ENCODE results near the gene HOXA13. TPM values are rescaled to one million over a fixed set of nuclear protein-coding genes. Genes with fewer than 3 reads are reported as not detected.
A peak's percentile ranks its signal among the peaks of the same experiment; 100 is the strongest.

HOXA13 gene
- total RNA-seq, 4 donors from 2014 or later, result not detected

DNA sequence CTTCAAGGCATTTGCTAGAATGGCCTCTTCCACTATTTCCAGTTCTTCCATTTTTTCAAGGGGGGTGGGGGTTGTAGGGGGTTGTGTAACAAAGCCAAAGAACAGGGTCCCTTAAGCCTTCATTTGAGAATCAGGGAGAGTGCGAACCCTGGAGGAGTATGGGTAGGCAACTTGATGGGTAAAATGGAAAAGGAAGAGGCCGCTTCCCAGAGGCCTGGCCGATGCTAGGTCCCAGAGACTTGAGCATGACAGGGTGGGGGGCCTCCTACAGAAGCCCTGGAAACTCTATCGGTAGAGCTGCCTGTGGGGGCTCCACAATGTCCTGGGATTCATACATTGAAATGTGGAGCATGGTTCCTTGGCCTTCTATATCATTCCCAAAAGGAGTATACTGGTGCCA is 9.1 kb upstream of the HOXA13 start:
- no peak overlapping the region for H3K27ac ChIP-seq (replicated peaks in 1 of 4)
- intact Hi-C loops (cut with DNase I), result loop anchor here (10.0 kb wide), 1 partner anchor 576 kb away; no protein-coding TSS in a partner anchor
- H3K4me3 ChIP-seq, result no peak overlapping the region
- WGBS, result 87% methylated on average over 4 of the region's 4 CpGs
- H3K4me1 ChIP-seq, result peaks cover 25 to 47% (median 33%) of the 10 kb centered on the region in 4 donors
- H3K9me3 ChIP-seq, result no peaks in the 10 kb centered on the region
- H3K36me3 ChIP-seq, result no peaks in the 10 kb centered on the region
- TF ChIP-seq, protein P1, sequence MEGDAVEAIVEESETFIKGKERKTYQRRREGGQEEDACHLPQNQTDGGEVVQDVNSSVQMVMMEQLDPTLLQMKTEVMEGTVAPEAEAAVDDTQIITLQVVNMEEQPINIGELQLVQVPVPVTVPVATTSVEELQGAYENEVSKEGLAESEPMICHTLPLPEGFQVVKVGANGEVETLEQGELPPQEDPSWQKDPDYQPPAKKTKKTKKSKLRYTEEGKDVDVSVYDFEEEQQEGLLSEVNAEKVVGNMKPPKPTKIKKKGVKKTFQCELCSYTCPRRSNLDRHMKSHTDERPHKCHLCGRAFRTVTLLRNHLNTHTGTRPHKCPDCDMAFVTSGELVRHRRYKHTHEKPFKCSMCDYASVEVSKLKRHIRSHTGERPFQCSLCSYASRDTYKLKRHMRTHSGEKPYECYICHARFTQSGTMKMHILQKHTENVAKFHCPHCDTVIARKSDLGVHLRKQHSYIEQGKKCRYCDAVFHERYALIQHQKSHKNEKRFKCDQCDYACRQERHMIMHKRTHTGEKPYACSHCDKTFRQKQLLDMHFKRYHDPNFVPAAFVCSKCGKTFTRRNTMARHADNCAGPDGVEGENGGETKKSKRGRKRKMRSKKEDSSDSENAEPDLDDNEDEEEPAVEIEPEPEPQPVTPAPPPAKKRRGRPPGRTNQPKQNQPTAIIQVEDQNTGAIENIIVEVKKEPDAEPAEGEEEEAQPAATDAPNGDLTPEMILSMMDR (IDR thresholded peaks at IDR 0.05), result no peak
- TF ChIP-seq POLR2AphosphoS5 (IDR thresholded peaks at IDR 0.05) (no peak), POLR2A (IDR thresholded peaks at IDR 0.05; ENCODE audit: low read depth) (no peak), EP300 (IDR thresholded peaks at IDR 0.05) (no peak)
- peaks cover 6 to 100% (median 66%) of the 10 kb centered on the region in 4 donors for H3K27me3 ChIP-seq
- DNase-seq (ENCODE audit: extremely low spot score), result no peak

DNA sequence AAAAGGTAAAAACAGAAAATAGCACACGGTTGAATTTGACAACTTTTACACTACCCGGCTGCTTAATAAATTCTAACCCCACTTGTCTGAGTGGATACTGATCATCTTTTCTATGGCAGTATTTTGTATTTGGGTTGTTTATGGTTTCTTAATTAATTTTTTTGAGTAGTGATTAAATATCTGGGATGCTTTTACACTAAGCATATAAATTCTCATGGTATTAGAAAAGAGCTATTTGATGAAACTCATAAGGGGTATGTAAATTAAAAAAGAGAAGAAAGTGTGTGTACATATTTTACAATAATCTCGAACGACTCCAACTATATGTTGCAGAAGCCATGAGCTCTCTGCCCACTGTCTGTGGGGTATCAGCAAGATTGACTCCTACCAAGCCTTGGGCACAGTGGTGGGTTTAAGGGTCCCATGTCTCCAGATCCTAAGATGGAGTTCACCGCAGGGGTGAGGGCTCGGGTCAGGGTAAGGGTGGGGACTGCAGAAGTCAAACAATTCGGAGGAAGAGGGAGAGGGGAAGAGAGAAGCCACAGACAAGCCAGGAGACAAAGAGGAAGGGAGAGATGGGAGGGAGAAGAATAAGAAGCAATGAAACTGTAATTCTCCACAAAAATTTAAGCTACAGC is 7.6 kb upstream of the HOXA13 start:
- H3K4me1 ChIP-seq, result peaks cover 15 to 32% (median 19%) of the 10 kb centered on the region in 4 donors
- H3K9me3 ChIP-seq, result no peaks in the 10 kb centered on the region
- intact Hi-C loops (cut with DNase I), result loop anchor here (10.0 kb wide), 1 partner anchor 577 kb away; no protein-coding TSS in a partner anchor
- no peak for DNase-seq (ENCODE audit: extremely low spot score)
- WGBS, result 61% methylated on average over 7 of the region's 7 CpGs
- no peak overlapping the region for H3K4me3 ChIP-seq
- no peaks in the 10 kb centered on the region for H3K36me3 ChIP-seq
- H3K27ac ChIP-seq (replicated peaks in 1 of 4), result no peak overlapping the region
- peaks cover 10 to 100% (median 64%) of the 10 kb centered on the region in 4 donors for H3K27me3 ChIP-seq
- TF ChIP-seq POLR2A (IDR thresholded peaks at IDR 0.05; ENCODE audit: low read depth), result no peak

DNA sequence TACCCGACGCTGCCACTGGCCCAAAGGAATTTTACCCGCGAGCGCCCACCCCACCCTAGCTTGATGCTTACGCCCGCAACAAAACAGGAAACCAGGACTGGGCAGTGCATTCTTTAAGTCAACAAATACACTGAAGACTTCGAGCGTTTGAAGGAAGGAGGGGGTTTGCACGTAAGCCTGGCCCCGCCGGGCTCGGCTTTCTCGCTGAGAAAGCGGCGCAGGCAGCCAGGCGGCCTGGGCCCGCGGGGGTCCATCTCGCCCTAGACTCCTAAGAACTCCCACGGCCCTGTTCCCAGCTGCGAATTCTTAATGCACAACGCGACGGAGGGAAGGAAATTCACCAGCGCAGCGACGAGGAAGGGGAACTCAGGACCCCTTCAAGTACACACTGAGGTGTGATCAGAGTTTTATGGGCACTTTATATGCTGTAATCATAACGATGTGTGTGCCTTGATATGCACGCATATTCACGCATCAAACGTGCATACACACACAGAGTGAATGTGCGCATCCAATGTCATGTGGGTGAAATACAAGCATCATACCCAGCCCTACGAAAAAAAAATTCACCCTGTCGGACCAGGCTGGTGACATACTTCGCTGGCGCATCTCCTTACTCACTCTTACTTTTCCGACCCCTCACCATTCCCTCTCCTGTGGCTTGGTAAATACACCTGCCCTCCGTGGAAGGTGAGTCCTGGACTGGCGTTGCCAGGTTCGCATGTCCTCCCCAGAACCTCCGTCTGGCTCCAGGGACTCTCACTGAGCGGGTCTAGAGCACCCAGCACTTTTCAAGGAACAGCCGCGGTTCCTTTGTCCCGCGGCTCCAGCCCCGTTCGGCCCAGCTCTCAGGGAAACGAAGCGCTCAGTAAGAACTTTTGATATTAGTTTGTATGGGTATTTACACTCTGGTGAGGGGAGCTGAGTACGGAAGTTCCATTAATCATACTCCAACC is 5.7 kb upstream of the HOXA13 start:
- no peaks in the 10 kb centered on the region for H3K36me3 ChIP-seq
- WGBS, result 8% methylated on average over 52 of the region's 52 CpGs
- no peak for DNase-seq (ENCODE audit: extremely low spot score)
- peaks cover 14 to 44% (median 34%) of the 10 kb centered on the region in 4 donors for H3K4me1 ChIP-seq
- peaks cover 10 to 100% (median 66%) of the 10 kb centered on the region in 4 donors for H3K27me3 ChIP-seq
- peak overlapping the region in 1 of 4 donors; percentile 17 for H3K4me3 ChIP-seq
- no peak overlapping the region for H3K27ac ChIP-seq (replicated peaks in 1 of 4)
- intact Hi-C loops (cut with DNase I), result loop anchor here (10.0 kb wide), 1 partner anchor 579 kb away; no protein-coding TSS in a partner anchor
- TF ChIP-seq POLR2AphosphoS5 (IDR thresholded peaks at IDR 0.05) (no peak), POLR2A (IDR thresholded peaks at IDR 0.05; ENCODE audit: low read depth) (no peak), EP300 (IDR thresholded peaks at IDR 0.05) (no peak)
- TF ChIP-seq, protein P1 (IDR thresholded peaks at IDR 0.05), result no peak
- no peaks in the 10 kb centered on the region for H3K9me3 ChIP-seq

DNA sequence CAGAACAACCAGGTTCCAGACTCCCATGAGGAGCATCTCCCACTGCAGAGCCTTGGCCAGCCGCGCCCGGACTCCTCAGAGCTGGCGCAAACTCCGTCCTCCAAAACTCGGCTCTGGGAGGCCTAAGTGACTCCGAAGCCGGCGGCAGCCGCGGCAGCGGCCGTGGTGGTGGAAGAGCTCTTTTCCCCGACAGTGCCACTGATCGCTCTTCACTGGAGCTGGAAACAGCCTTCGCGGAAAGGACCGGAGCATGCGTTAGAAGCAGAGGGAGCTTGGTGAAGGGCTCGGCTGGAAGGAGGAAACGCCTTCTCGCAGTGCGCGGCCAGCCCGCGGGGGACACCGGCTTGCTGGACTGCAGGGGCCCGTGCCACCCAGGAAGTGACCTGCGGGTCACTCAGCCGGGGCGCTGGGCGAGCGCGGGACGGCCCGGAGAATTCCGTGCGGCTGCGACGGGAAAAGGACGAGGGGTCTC is 5.0 kb upstream of the HOXA13 start:
- Histone ChIP-seq H3K4me1 (peaks cover 17 to 45% (median 38%) of the 10 kb centered on the region in 4 donors), H3K27me3 (peaks cover 10 to 100% (median 65%) of the 10 kb centered on the region in 4 donors), H3K4me3 (peak overlapping the region in 1 of 4 donors; percentile 17), H3K9me3 (no peaks in the 10 kb centered on the region), H3K36me3 (no peaks in the 10 kb centered on the region), H3K27ac (replicated peaks in 1 of 4) (no peak overlapping the region)
- DNase-seq (ENCODE audit: extremely low spot score), result no peak
- intact Hi-C loops (cut with DNase I), result loop anchor here (10.0 kb wide), 1 partner anchor 580 kb away; no protein-coding TSS in a partner anchor
- WGBS, result 7% methylated on average over 15 of the region's 41 CpGs
- TF ChIP-seq POLR2AphosphoS5 (IDR thresholded peaks at IDR 0.05) (no peak), EP300 (IDR thresholded peaks at IDR 0.05) (no peak), POLR2A (IDR thresholded peaks at IDR 0.05; ENCODE audit: low read depth) (no peak)
- TF ChIP-seq, protein P1 (IDR thresholded peaks at IDR 0.05), result no peak
